Bronchial epithelial cell (primary cell): Measurements from ENCODE around the gene DERL2. TPM values are rescaled to one million over a fixed set of nuclear protein-coding genes. Genes with fewer than 3 reads are reported as not detected.

Experiments used
- DNase-seq: peaks from one replicate; pipeline ENCODE4 v3.0.0-alpha.2; 2010; ENCODE audit warnings: low read depth
- FAIRE-seq: peaks from 2 replicates; lab custom pipeline; 2011; peaks lifted over from hg19 to GRCh38; lab: Jason Lieb, UNC
- H3K27me3 ChIP-seq: 2 replicates; pipeline ENCODE4 v1.5.1; 2011; ENCODE audit warnings: low read length; ENCODE audit not compliant: control insufficient read depth, insufficient read depth
- H3K36me3 ChIP-seq: 2 replicates; pipeline ENCODE4 v1.5.1; 2011; ENCODE audit warnings: low read length; ENCODE audit not compliant: control insufficient read depth, insufficient read depth
- H3K4me3 ChIP-seq: 2 replicates; pipeline ENCODE4 v1.5.1; 2011; ENCODE audit warnings: mild to moderate bottlenecking, low read depth, low read length, control low read depth
- total RNA-seq: library from RNA; depleted of rRNA; stranded (reverse); fragments of >200 nt; gene quantifications from 2 replicates; pipeline ENCODE4 v1.2.1, GENCODE V29; 2014
- TF ChIP-seq, protein P1 (sequence below): IDR thresholded peaks from 2 replicates; pipeline ENCODE4 v1.5.1; 2011; ENCODE audit warnings: mild to moderate bottlenecking, moderate library complexity, low read length, control low read depth, inconsistent platforms; ENCODE audit not compliant: insufficient read depth, severe bottlenecking

DERL2 gene
- total RNA-seq, 1 donor from 2014 or later, result 35.0 TPM

- peaks cover 35% of the 10 kb centered on the region for H3K36me3 ChIP-seq
Measured at GRCh38 chr17:5530265-5531084, 44.5 kb upstream of the DERL2 start.

DNA sequence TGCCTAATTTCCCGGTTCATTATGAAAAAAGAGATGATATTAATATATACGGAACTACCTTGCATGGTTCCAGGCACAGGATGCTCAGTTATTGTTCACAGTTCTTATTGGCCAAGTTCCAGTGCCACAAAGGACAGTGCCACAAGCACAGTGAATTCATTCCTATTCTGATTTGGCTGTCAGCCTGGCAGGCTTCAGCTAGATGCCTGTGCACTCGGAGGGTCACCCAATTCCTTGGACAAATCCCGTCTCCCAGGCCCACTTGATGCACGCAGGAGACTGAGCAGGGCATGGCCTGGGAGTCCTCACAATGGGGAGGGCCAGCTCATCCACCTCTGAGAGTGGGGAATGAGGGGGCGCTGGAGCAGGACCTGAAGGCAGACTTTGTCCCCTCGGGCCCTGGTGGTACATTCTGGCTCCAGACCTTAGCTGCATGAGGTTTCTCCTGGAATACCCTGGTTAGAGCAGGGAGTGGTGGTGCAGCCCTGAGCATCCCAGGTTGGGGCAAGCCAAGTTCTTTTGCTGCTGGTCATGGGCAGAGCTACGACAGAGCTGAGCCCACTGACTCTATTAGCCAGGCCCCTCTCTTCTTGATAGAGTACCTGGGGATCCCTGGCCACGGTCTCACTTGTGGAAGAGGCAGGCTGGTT, 41.7 kb upstream of the DERL2 start:
- FAIRE-seq (no peak), DNase-seq (no peak)
- H3K27me3 ChIP-seq, result no peaks in the 10 kb centered on the region
- peaks cover 31% of the 10 kb centered on the region for H3K36me3 ChIP-seq
- H3K4me3 ChIP-seq, result no peak overlapping the region
- TF ChIP-seq, protein P1, sequence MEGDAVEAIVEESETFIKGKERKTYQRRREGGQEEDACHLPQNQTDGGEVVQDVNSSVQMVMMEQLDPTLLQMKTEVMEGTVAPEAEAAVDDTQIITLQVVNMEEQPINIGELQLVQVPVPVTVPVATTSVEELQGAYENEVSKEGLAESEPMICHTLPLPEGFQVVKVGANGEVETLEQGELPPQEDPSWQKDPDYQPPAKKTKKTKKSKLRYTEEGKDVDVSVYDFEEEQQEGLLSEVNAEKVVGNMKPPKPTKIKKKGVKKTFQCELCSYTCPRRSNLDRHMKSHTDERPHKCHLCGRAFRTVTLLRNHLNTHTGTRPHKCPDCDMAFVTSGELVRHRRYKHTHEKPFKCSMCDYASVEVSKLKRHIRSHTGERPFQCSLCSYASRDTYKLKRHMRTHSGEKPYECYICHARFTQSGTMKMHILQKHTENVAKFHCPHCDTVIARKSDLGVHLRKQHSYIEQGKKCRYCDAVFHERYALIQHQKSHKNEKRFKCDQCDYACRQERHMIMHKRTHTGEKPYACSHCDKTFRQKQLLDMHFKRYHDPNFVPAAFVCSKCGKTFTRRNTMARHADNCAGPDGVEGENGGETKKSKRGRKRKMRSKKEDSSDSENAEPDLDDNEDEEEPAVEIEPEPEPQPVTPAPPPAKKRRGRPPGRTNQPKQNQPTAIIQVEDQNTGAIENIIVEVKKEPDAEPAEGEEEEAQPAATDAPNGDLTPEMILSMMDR, result no peak

More at GRCh38 chr17:5530265-5531084, 44.5 kb upstream of the DERL2 start:
- no peak for DNase-seq
- TF ChIP-seq, protein P1, result no peak
- no peak overlapping the region for H3K4me3 ChIP-seq
- no peak for FAIRE-seq
- H3K27me3 ChIP-seq, result no peaks in the 10 kb centered on the region

DNA sequence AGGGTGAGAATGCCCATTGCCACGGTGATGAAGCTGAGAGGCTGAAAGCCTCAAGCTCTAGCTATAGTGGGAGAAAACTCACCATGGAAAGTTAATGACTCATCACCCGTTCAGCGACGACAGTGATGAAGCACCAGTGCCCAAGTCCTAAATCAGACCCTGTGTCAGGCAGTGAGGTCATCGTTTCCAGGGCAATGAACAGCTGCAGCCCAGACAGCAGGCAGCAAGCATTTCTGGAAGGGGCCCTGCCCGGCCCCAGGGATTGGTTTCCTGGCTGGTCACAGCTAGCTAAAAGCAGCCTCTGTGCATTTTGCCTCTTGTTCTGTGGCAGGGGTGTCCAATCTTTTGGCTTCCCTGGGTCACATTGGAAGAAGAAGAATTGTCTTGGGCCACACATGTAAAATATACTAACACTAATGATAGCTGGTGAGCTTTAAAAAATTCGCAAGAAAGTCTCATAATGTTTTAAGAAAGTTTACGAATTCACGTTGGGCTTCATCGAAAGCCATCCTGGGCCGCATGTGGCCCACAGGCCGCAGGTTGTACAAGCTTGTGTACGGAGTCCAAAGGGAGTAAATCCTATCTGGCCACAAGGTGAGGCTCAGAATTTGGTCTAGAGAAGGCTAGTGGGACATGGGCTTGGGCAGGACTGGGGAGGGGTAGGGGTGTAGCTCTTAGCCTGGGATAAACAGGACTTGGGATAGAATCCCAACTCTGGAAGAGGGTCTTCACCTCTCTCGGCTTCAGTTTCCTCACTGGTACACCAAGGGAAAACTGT, 41.0 kb upstream of the DERL2 start:
- Histone ChIP-seq H3K27me3 (no peaks in the 10 kb centered on the region), H3K4me3 (no peak overlapping the region), H3K36me3 (peaks cover 31% of the 10 kb centered on the region)
- FAIRE-seq (no peak), DNase-seq (peak; percentile 94)
- TF ChIP-seq, protein P1, result no peak

DNA sequence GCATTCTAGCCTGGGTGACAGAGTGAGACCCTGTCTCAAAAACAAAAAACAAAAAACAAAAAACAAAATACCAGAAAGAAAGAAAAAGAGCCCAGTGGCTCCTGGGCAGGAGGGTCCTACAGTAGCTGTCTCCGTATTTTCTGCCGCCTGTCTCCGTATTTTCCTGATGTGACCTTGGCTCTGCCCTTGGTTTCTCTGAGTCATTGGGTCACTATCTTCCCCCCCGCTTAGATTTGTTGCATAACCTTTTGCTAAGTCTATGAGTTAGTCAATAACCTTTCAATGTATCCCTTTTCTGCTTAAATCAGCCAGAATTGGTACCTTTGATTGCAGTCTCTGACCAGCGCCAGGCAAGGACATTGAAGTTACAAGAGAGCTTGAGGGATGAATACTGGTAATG, 37.3 kb upstream of the DERL2 start:
- H3K36me3 ChIP-seq, result peaks cover 23% of the 10 kb centered on the region
- H3K4me3 ChIP-seq, result no peak overlapping the region
- DNase-seq (no peak), FAIRE-seq (peak; percentile 13)
- TF ChIP-seq, protein P1, result no peak
- no peaks in the 10 kb centered on the region for H3K27me3 ChIP-seq

DNA sequence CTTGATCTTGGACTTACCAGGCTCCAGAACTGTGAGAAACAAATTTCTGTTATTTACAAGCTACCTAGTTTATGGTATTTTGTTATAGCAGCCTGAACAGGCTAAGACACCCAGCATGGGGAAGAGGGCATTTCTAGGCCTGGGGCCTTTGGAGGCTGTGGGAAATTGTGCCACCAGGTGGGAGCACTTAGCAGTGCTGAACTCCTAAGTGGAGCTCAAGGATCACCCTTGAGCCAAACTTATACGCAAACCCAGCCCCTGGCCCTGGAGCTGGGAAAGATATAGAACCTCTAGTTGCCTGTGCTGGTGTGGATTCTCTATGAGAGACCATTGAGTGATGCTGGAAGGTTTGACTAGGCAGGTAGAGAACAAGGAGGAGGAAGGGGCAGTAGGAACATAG, 36.5 kb upstream of the DERL2 start:
- Histone ChIP-seq H3K36me3 (peaks cover 18% of the 10 kb centered on the region), H3K4me3 (no peak overlapping the region), H3K27me3 (no peaks in the 10 kb centered on the region)
- DNase-seq (no peak), FAIRE-seq (no peak)
- TF ChIP-seq, protein P1, result no peak
